ENCODE data around the gene METRN.

DNA sequence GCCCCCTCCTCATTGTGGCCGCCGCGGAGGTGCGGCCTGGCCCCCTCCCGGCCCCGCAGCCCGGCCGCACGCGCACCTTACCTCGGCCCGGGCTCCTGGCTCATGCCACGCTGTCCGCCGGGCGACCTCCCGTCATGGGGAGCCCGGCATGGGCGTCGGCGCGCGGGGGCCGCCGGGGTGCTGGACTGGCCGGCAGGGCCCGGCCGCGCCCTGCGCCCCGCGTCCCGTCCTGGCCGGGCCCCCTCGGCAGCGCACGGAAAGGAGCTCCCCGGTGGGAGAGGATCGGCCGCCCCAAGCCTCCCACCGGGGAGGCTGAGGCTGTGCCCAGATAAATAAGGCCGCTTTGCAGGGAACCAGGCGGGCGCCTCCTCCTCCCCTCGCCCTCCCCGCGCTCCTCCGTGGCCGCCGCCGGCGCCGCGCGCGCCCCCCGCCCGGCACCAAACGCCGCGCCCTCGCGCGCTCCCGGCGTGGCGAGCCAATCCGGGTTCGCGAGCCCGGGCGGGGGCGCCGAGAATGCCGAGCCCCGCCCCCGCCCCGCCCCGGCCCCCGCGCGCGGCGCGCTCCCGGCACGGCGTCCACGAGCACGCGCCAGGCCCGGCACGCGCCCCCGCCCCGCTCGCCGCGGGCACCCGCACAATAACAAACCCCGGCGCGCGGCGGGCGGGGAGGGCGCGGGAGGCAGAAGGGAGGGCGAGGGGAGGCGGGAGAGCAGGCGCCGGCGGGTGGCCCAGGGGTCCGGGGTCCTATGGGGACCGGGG is 9.3 kb upstream of the METRN start, which contains the start of gene FBXL16:
- TF ChIP-seq, protein P1, sequence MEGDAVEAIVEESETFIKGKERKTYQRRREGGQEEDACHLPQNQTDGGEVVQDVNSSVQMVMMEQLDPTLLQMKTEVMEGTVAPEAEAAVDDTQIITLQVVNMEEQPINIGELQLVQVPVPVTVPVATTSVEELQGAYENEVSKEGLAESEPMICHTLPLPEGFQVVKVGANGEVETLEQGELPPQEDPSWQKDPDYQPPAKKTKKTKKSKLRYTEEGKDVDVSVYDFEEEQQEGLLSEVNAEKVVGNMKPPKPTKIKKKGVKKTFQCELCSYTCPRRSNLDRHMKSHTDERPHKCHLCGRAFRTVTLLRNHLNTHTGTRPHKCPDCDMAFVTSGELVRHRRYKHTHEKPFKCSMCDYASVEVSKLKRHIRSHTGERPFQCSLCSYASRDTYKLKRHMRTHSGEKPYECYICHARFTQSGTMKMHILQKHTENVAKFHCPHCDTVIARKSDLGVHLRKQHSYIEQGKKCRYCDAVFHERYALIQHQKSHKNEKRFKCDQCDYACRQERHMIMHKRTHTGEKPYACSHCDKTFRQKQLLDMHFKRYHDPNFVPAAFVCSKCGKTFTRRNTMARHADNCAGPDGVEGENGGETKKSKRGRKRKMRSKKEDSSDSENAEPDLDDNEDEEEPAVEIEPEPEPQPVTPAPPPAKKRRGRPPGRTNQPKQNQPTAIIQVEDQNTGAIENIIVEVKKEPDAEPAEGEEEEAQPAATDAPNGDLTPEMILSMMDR (optimal IDR thresholded peaks at IDR 0.05 in 1 of 3, IDR thresholded peaks at IDR 0.05 in 1 of 3, conservative IDR thresholded peaks at IDR 0.05 in 1 of 3; ENCODE audit: extremely low read depth in 1 of 3, insufficient read depth in 2 of 3, low read length in 3 of 3), result no peak
- TF ChIP-seq EZH2 (IDR thresholded peaks at IDR 0.05; ENCODE audit: low read length), result no peak
